ENCODE results near the gene SERINC3. TPM values are rescaled to one million over a fixed set of nuclear protein-coding genes. Genes with fewer than 3 reads are reported as not detected.

Gene SERINC3
- polyA plus RNA-seq, 1 experiment = 333 TPM

- ChIA-PET CTCF (interaction anchor here (0.8 to 3.5 kb wide), 4 partner anchors 13 to 71 kb away, joined by 3 to 16 read pairs (median 8); no protein-coding TSS in a partner anchor), POLR2A (no interaction called here)
- DNase-seq (ENCODE audit: low read depth) = no peak
- Histone ChIP-seq H3K27me3 (ENCODE audit: control insufficient read depth, insufficient read depth, low read length) (0 out of 2 replicates have a peak, but pooled peaks cover 2% of the 10 kb centered on the region), H3K36me3 (ENCODE audit: control insufficient read depth, insufficient read depth, low read length) (no peaks in the 10 kb centered on the region), H3K4me3 (ENCODE audit: low read depth, low read length) (no peak overlapping the region)
- no peak for TF ChIP-seq CTCF (IDR thresholded peaks at IDR 0.05; ENCODE audit: insufficient read depth, low read depth, low read length)
These were observed 66.7 kb downstream of the SERINC3 start for GRCh38 chr20:44455126-44455525.

DNA sequence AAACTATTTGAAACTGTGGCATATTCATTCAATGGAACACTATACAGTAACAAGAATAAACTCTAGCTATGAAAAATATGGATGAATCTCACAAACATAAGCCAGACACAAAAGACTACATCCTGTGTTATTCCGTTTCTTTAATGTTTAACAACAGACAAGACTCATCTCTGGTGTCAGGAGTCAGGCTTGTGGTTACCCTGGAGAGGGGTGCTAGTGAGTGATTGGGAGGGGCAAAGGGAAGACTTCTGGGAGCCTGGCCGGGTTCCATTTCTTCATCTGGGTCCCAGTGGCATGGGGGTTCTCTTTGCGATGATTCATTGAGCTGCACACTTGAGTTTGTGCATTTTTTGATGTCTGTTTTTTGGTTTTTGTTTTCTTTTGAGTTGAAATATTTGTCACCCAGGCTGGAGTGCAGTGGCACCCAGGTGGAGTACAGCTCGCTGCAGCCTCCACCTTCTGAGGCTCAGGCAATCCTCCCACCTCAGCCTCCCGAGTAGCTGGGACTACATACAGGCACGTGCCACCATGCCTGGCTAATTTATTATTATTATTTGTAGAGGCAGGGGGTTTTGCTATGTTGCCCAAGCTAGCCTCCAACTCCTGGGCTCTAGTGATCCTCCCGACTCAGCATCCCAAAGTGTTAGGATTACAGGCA is 67.4 kb downstream of the SERINC3 start:
- Histone ChIP-seq H3K36me3 (ENCODE audit: control insufficient read depth, insufficient read depth, low read length) (no peaks in the 10 kb centered on the region), H3K27me3 (ENCODE audit: control insufficient read depth, insufficient read depth, low read length) (0 out of 2 replicates have a peak, but pooled peaks cover 2% of the 10 kb centered on the region), H3K4me3 (ENCODE audit: low read depth, low read length) (no peak overlapping the region)
- no peak for TF ChIP-seq CTCF (IDR thresholded peaks at IDR 0.05; ENCODE audit: insufficient read depth, low read depth, low read length)
- POLR2A ChIA-PET = no interaction called here
- no peak for DNase-seq (ENCODE audit: low read depth)
- CTCF ChIA-PET = interaction anchor here (0.8 to 3.5 kb wide), 4 partner anchors 65 to 338 kb away, joined by 3 to 12 read pairs (median 4); no protein-coding TSS in a partner anchor

DNA sequence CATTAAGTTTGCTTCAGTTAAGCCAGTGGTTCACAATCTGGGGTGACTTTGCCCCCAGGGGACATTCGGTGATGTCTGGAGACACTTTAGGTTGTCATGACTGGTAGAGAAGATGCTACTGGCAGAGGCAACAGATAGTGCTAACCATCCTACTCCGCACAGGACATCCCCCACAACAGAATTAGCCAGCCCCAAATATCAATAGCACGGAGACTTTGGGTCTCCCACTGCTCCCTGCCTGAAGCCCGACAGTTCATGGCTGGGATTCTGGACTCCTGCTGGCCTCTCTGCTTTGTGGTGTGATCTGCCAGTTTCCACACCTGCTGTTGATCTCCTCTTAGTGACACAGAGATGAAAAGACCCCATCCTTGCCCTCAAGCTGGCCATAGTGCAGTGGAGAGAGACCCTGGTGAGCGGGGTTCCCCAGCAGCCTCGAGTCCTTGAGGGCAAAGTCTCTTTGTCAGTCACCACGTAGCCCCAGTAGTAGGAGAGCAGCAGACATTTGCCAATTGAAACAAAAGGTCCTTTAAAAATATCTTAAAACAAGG is 70.9 kb downstream of the SERINC3 start:
- POLR2A ChIA-PET = no interaction called here
- DNase-seq (ENCODE audit: low read depth) = no peak
- CTCF ChIA-PET = no interaction called here
- H3K36me3 ChIP-seq (ENCODE audit: control insufficient read depth, insufficient read depth, low read length) = no peaks in the 10 kb centered on the region
- no peak overlapping the region for H3K4me3 ChIP-seq (ENCODE audit: low read depth, low read length)
- no peak for TF ChIP-seq CTCF (IDR thresholded peaks at IDR 0.05; ENCODE audit: insufficient read depth, low read depth, low read length)
- 0 out of 2 replicates have a peak, but pooled peaks cover 5% of the 10 kb centered on the region for H3K27me3 ChIP-seq (ENCODE audit: control insufficient read depth, insufficient read depth, low read length)

DNA sequence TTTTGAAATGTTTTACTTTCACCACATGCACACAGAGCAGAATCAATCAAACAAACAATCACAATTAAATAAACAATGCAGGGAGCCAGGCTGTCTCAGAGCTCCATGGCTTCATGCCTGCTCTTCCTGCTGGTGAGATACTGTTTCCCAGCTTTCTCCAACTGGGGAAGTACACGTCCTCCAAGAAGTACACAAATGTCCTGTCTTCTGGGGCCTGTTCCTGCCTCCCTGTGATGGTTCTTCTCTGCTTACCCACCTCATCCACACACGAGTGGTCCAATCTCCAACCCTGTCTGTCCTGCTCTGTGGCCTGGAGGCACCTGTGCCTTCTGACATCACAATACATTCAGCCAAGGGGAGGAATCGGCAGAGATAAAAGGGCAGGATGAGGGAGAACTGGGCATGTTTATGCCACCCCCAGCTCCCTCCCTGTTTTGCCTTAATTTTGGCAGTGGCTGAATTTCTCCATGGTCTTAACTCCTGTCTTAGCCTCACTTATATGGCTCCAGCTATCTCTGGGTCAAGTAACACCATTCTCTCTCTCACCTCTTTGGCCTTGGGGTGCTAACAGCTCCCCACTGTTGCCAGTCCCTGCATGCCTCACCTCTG is 71.5 kb downstream of the SERINC3 start:
- ChIA-PET POLR2A (no interaction called here), CTCF (interaction anchor here (1.3 kb wide), 1 partner anchor 9 kb away, joined by 4 read pairs; no protein-coding TSS in a partner anchor)
- Histone ChIP-seq H3K4me3 (ENCODE audit: low read depth, low read length) (no peak overlapping the region), H3K36me3 (ENCODE audit: control insufficient read depth, insufficient read depth, low read length) (no peaks in the 10 kb centered on the region), H3K27me3 (ENCODE audit: control insufficient read depth, insufficient read depth, low read length) (0 out of 2 replicates have a peak, but pooled peaks cover 5% of the 10 kb centered on the region)
- TF ChIP-seq CTCF (IDR thresholded peaks at IDR 0.05; ENCODE audit: insufficient read depth, low read depth, low read length) = no peak
- no peak for DNase-seq (ENCODE audit: low read depth)

DNA sequence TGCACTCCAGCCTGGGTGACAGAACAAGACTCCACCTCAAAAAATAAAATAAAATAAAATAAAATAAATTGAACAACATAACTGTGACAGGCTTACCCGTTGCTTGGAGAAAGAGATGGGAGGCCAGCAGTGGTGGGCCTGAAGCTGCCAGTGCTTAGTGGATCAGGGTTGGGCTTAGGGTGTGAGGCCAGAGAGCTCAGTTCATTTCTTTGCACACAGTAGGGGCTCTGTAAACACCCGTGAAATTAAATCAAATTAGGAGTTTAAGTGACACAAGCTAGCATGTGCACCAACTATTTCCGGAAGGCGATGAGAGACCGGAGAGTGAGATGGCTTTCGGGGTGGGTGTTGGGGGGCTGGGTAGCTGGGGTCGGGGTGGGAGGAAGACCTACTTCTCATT is 72.0 kb downstream of the SERINC3 start:
- no peak overlapping the region for H3K4me3 ChIP-seq (ENCODE audit: low read depth, low read length)
- POLR2A ChIA-PET = no interaction called here
- no peak for DNase-seq (ENCODE audit: low read depth)
- TF ChIP-seq CTCF (IDR thresholded peaks at IDR 0.05; ENCODE audit: insufficient read depth, low read depth, low read length) = no peak
- no peaks in the 10 kb centered on the region for H3K36me3 ChIP-seq (ENCODE audit: control insufficient read depth, insufficient read depth, low read length)
- CTCF ChIA-PET = interaction anchor here (1.3 kb wide), 1 partner anchor 10 kb away, joined by 4 read pairs; no protein-coding TSS in a partner anchor
- 0 out of 2 replicates have a peak, but pooled peaks cover 5% of the 10 kb centered on the region for H3K27me3 ChIP-seq (ENCODE audit: control insufficient read depth, insufficient read depth, low read length)
